A673 (cell line): Measurements from ENCODE around the gene GCN1. TPM values are rescaled to one million over a fixed set of nuclear protein-coding genes. Genes with fewer than 3 reads are reported as not detected.

ENCODE experiments used
- BruUV-seq: library from RNA; stranded (reverse); fragments of 400-500 nt; replicated peaks from 2 replicates; lab custom pipeline; 2021; lab: Mats Ljungman, UMichigan
- CTCF ChIA-PET: fragments of 300-600 bp; sonication (Branson Sonifier 250); formaldehyde crosslinking; loops from one replicate; lab custom pipeline; 2022; ENCODE audit warnings: antibody characterized with exemption; lab: Charles Lee
- POLR2A ChIA-PET: fragments of 300-600 bp; sonication (Branson Sonifier 250); formaldehyde crosslinking; loops from one replicate; lab custom pipeline; 2022; ENCODE audit warnings: antibody characterized with exemption; ENCODE audit not compliant: low non-redundant PET; lab: Charles Lee
- DNase-seq: peaks from one replicate; pipeline ENCODE4 v3.0.0-alpha.2; 2015; ENCODE audit warnings: low spot score
- H3K27ac ChIP-seq: fragments of 200-600 bp; sonication (generic); 2 replicates; pipeline ENCODE4 v1.5.1; 2016; ENCODE audit warnings: mixed run types, low read depth, mild to moderate bottlenecking, mixed read lengths, antibody characterized with exemption, low read length; ENCODE audit not compliant: poor library complexity, severe bottlenecking
- H3K27me3 ChIP-seq: fragments of 200-600 bp; sonication (generic); replicated peaks from 2 replicates; pipeline ENCODE4 v1.6.1; 2017; ENCODE audit warnings: mixed run types, low read depth, mild to moderate bottlenecking, mixed read lengths, antibody characterized with exemption, low read length; ENCODE audit not compliant: insufficient read depth, poor library complexity
- H3K36me3 ChIP-seq: fragments of 200-600 bp; sonication (generic); 2 replicates; pipeline ENCODE4 v1.6.1; 2016; ENCODE audit warnings: mixed run types, mild to moderate bottlenecking, mixed read lengths, antibody characterized with exemption, low read length; ENCODE audit not compliant: insufficient read depth, poor library complexity, severe bottlenecking
- H3K4me1 ChIP-seq: fragments of 200-600 bp; sonication (generic); 2 replicates; pipeline ENCODE4 v1.6.1; 2017; ENCODE audit warnings: mixed run types, mild to moderate bottlenecking, mixed read lengths, antibody characterized with exemption, low read length; ENCODE audit not compliant: insufficient read depth, poor library complexity, severe bottlenecking
- H3K4me3 ChIP-seq: fragments of 200-600 bp; sonication (generic); 2 replicates; pipeline ENCODE4 v1.5.1; 2016; ENCODE audit warnings: low read depth, mixed run types, mild to moderate bottlenecking, mixed read lengths, low read length; ENCODE audit not compliant: poor library complexity, severe bottlenecking
- H3K9me3 ChIP-seq: fragments of 200-600 bp; sonication (generic); 2 replicates; pipeline ENCODE4 v1.6.1; 2016; ENCODE audit warnings: mixed run types, low read depth, mild to moderate bottlenecking, mixed read lengths, antibody characterized with exemption, low read length; ENCODE audit not compliant: poor library complexity, severe bottlenecking
- CTCF ChIP-seq: fragments of 300-800, 200-600 bp; sonication (generic); conservative IDR thresholded peaks from 2 replicates; pipeline ENCODE4 v1.5.1; 2017; ENCODE audit warnings: low read depth, mild to moderate bottlenecking, antibody characterized with exemption, low read length, moderate library complexity, mixed read lengths
- EZH2 ChIP-seq: fragments of 200-600 bp; sonication (generic); IDR thresholded peaks from 2 replicates; pipeline ENCODE4 v1.6.1; 2017; ENCODE audit warnings: borderline replicate concordance, low read depth, mild to moderate bottlenecking, mixed read lengths, antibody characterized with exemption, low read length; ENCODE audit not compliant: poor library complexity, severe bottlenecking
- intact Hi-C: fragments of 100-400 bp; cut with micrococcal nuclease; formaldehyde crosslinking; loops from one replicate; pipeline ENCODE4 v1.10.0; 2022; ENCODE audit not compliant: unreplicated experiment
- total RNA-seq: library from RNA; stranded (reverse); gene quantifications from 2 replicates; pipeline ENCODE4 v1.2.3, GENCODE V29; 2021

GCN1 gene
- total RNA-seq, 1 experiment from 2014 or later: 129 TPM

- peak overlapping the region; percentile 80 for H3K27ac ChIP-seq
- CTCF ChIA-PET: interaction anchor here (0.9 to 8.7 kb wide), 3 partner anchors 11 to 40 kb away, joined by 7 to 141 read pairs (median 11); partner anchors contain the start of gene PXN
- H3K27me3 ChIP-seq: no peaks in the 10 kb centered on the region
- POLR2A ChIA-PET: interaction anchor here (1.1 kb wide), 1 partner anchor 67 kb away, joined by 7 read pairs; the partner anchor contains the start of gene RNU4-2
- DNase-seq: peak; percentile 86
- H3K4me1 ChIP-seq: peaks cover 39% of the 10 kb centered on the region
- intact Hi-C loops: loop anchor here (10.0 kb wide), 1 partner anchor 210 kb away; the partner anchor contains the start of gene COX6A1
- H3K9me3 ChIP-seq: no peaks in the 10 kb centered on the region
- BruUV-seq: no TSS peak
- TF ChIP-seq CTCF (no peak), EZH2 (no peak)
- peak overlapping the region; percentile 26 for H3K4me3 ChIP-seq
- peaks cover 13% of the 10 kb centered on the region for H3K36me3 ChIP-seq
Observed at GRCh38 chr12:120224304-120225199, 30.0 kb upstream of the GCN1 start.

- H3K4me1 ChIP-seq: peaks cover 30% of the 10 kb centered on the region
- ChIA-PET POLR2A (no interaction called here), CTCF (no interaction called here)
- H3K27ac ChIP-seq: peak overlapping the region; percentile 12
- DNase-seq: no peak
- TF ChIP-seq EZH2 (no peak), CTCF (no peak)
- H3K4me3 ChIP-seq: no peak overlapping the region
- H3K9me3 ChIP-seq: no peaks in the 10 kb centered on the region
- no TSS peak for BruUV-seq
- intact Hi-C loops: loop anchor here (10.0 kb wide), 1 partner anchor 211 kb away; the partner anchor contains the start of gene COX6A1
- H3K36me3 ChIP-seq: peaks cover 20% of the 10 kb centered on the region
- no peaks in the 10 kb centered on the region for H3K27me3 ChIP-seq
Observed at GRCh38 chr12:120223458-120224303, 29.2 kb upstream of the GCN1 start.

- peaks cover 23% of the 10 kb centered on the region for H3K4me1 ChIP-seq
- ChIA-PET POLR2A (no interaction called here), CTCF (interaction anchor here (0.6 kb wide), 1 partner anchor 42 kb away, joined by 4 read pairs; no protein-coding TSS in a partner anchor)
- no peak overlapping the region for H3K4me3 ChIP-seq
- no peak for TF ChIP-seq CTCF
- no peak for TF ChIP-seq EZH2
- no peak overlapping the region for H3K27ac ChIP-seq
- BruUV-seq: no TSS peak
- H3K27me3 ChIP-seq: no peaks in the 10 kb centered on the region
- no peaks in the 10 kb centered on the region for H3K9me3 ChIP-seq
- DNase-seq: no peak
- peaks cover 25% of the 10 kb centered on the region for H3K36me3 ChIP-seq
- intact Hi-C loops: loop anchor here (10.0 kb wide), 1 partner anchor 212 kb away; the partner anchor contains the start of gene COX6A1
Observed at GRCh38 chr12:120222288-120222832, 27.8 kb upstream of the GCN1 start.
